SK-MEL-5 (cell line): ENCODE data around the gene RASGRF1. TPM values are rescaled to one million over a fixed set of nuclear protein-coding genes. Genes with fewer than 3 reads are reported as not detected.

Experiments
- DNase-seq: peaks from one replicate; pipeline ENCODE4 v3.0.0-alpha.2; 2016; ENCODE audit warnings: low read depth, low spot score
- in situ Hi-C: cut with HindIII; loops from 2 replicates; pipeline ENCODE4 v1.10.0; 2016; ENCODE audit warnings: low sequenced_read_pairs, high pct_unique_total_duplicates, low pct_unique_long_range_greater_than_20kb
- total RNA-seq: library from RNA; depleted of rRNA; stranded (reverse); fragments of >200 nt; shearing (Covaris generic); gene quantifications from 2 replicates; pipeline ENCODE4 v1.2.3, GENCODE V29; 2014

Gene RASGRF1
- total RNA-seq, 1 experiment from 2014 or later: 0.37 TPM

- in situ Hi-C loops: no loop called here
- DNase-seq: no peak
Observed at GRCh38 chr15:78991476-78991875, 99.1 kb downstream of the RASGRF1 start.

- in situ Hi-C loops: no loop called here
- no peak for DNase-seq
Observed at GRCh38 chr15:78990278-78990677, 100.3 kb downstream of the RASGRF1 start.

GRCh38 chr15:78989701-78990240 is 100.8 kb downstream of the RASGRF1 start:
- in situ Hi-C loops: no loop called here

GRCh38 chr15:78988361-78988911 is 102.1 kb downstream of the RASGRF1 start:
- in situ Hi-C loops: no loop called here
- DNase-seq: peak; percentile 99

More at GRCh38 chr15:78989701-78990240, 100.8 kb downstream of the RASGRF1 start:
- peak; percentile 86 for DNase-seq

GRCh38 chr15:78987556-78988360 is 102.8 kb downstream of the RASGRF1 start:
- DNase-seq: peak; percentile 32
- in situ Hi-C loops: no loop called here

GRCh38 chr15:78985859-78986475 is 104.6 kb downstream of the RASGRF1 start:
- no peak for DNase-seq
- in situ Hi-C loops: no loop called here

- DNase-seq: no peak
- in situ Hi-C loops: no loop called here
Observed at GRCh38 chr15:78984041-78984440, 106.5 kb downstream of the RASGRF1 start.

- in situ Hi-C loops: no loop called here
- DNase-seq: no peak
Observed at GRCh38 chr15:78983146-78983918, 107.2 kb downstream of the RASGRF1 start.

GRCh38 chr15:78982736-78983135 is 107.8 kb downstream of the RASGRF1 start:
- DNase-seq: no peak
- in situ Hi-C loops: no loop called here

- DNase-seq: no peak
- in situ Hi-C loops: no loop called here
Observed at GRCh38 chr15:78981532-78982313, 108.9 kb downstream of the RASGRF1 start.

- in situ Hi-C loops: no loop called here
- peak; percentile 96 for DNase-seq
Observed at GRCh38 chr15:78979456-78980320, 110.9 kb downstream of the RASGRF1 start.

GRCh38 chr15:78978601-78979179 is 111.9 kb downstream of the RASGRF1 start:
- DNase-seq: no peak
- in situ Hi-C loops: no loop called here

- in situ Hi-C loops: no loop called here
- no peak for DNase-seq
Observed at GRCh38 chr15:78977591-78978347, 112.8 kb downstream of the RASGRF1 start.

- DNase-seq: no peak
- in situ Hi-C loops: no loop called here
Observed at GRCh38 chr15:78977091-78977571, 113.4 kb downstream of the RASGRF1 start.

GRCh38 chr15:78976691-78977090 is 113.9 kb downstream of the RASGRF1 start:
- no peak for DNase-seq

More at GRCh38 chr15:78976691-78977090, 113.9 kb downstream of the RASGRF1 start:
- in situ Hi-C loops: no loop called here
